ENCODE data around the gene INSM1. TPM values are rescaled to one million over a fixed set of nuclear protein-coding genes. Genes with fewer than 3 reads are reported as not detected.

The INSM1 gene
- total and polyA plus RNA-seq, 2 experiments from 2014 or later, result 1.7 to 2.3 TPM

DNA sequence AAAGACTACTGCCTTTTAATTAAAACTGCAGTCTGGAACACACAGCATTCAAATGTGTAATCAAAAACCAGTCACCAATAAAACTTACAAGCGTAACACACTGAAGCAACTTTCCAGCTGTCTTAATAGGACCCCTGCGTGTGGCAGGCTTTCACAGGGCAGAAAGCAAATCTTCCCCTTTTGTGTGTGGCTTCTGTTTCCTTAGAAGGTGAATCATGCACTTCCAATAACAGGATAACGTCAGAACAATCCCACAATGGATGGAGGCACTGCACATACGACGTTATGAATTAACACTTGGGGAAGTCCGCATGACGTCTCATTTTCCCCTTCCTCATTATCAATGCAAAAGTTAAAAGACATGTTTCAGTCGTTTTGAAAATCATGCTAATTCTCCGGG, 44.8 kb downstream of the INSM1 start:
- Histone ChIP-seq H3K4me3 (no peak overlapping the region), H3K4me1 (ENCODE audit: insufficient read depth) (no peaks in the 10 kb centered on the region), H3K27ac (no peak overlapping the region), H2AFZ (no peak overlapping the region), H3K4me2 (no peak overlapping the region), H4K20me1 (ENCODE audit: insufficient read depth, poor library complexity, severe bottlenecking) (no peaks in the 10 kb centered on the region), H3K79me2 (no peaks in the 10 kb centered on the region), H3K36me3 (replicated peaks; ENCODE audit: insufficient read depth, low read depth) (no peaks in the 10 kb centered on the region), H3K27me3 (no peaks in the 10 kb centered on the region), H3K9me2 (replicated peaks; ENCODE audit: insufficient read depth) (no peaks in the 10 kb centered on the region), H3K9me3 (ENCODE audit: low read depth) (no peaks in the 10 kb centered on the region)
- no peak for DNase-seq (ENCODE audit: low spot score)
- TF ChIP-seq EZH2phosphoT487 (IDR thresholded peaks at IDR 0.05; ENCODE audit: low read depth, severe bottlenecking, unreplicated experiment) (no peak), EZH2 (IDR thresholded peaks at IDR 0.05; ENCODE audit: borderline replicate concordance) (no peak)
- TF ChIP-seq, protein P1, sequence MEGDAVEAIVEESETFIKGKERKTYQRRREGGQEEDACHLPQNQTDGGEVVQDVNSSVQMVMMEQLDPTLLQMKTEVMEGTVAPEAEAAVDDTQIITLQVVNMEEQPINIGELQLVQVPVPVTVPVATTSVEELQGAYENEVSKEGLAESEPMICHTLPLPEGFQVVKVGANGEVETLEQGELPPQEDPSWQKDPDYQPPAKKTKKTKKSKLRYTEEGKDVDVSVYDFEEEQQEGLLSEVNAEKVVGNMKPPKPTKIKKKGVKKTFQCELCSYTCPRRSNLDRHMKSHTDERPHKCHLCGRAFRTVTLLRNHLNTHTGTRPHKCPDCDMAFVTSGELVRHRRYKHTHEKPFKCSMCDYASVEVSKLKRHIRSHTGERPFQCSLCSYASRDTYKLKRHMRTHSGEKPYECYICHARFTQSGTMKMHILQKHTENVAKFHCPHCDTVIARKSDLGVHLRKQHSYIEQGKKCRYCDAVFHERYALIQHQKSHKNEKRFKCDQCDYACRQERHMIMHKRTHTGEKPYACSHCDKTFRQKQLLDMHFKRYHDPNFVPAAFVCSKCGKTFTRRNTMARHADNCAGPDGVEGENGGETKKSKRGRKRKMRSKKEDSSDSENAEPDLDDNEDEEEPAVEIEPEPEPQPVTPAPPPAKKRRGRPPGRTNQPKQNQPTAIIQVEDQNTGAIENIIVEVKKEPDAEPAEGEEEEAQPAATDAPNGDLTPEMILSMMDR (IDR thresholded peaks at IDR 0.05; ENCODE audit: poor library complexity), result no peak
- 81% methylated on average over 9 of the region's 9 CpGs for WGBS (ENCODE audit: low lambda C conversion rate, missing lambda C conversion rate)

DNA sequence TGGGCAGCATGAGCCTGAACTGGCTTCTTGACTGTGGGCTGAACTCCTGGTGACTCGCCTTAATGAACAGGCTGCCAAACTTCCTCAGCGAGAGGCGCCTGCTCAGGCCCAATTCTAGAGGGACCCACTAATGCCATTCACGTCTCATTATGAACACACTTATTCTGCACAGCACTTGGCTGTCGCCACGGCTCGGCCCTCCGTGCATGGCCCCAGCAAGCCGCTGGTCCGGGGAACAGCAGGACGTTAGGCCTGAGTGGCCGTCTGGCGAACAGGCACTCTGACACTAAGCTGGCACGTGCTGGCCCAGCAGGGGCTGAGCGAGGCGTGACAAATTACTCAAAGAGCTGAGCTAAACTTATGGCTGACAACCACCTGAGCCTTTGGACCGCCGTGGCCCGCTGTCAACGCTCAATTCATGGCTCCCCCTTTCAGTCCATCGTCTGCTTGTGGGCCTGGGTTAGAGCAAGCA, 45.9 kb downstream of the INSM1 start:
- TF ChIP-seq, protein P1 (IDR thresholded peaks at IDR 0.05; ENCODE audit: poor library complexity), result no peak
- TF ChIP-seq EZH2 (IDR thresholded peaks at IDR 0.05; ENCODE audit: borderline replicate concordance), result no peak
- H3K36me3 ChIP-seq (replicated peaks; ENCODE audit: insufficient read depth, low read depth), result no peaks in the 10 kb centered on the region
- WGBS (ENCODE audit: low lambda C conversion rate, missing lambda C conversion rate), result 85% methylated on average over 21 of the region's 21 CpGs

DNA sequence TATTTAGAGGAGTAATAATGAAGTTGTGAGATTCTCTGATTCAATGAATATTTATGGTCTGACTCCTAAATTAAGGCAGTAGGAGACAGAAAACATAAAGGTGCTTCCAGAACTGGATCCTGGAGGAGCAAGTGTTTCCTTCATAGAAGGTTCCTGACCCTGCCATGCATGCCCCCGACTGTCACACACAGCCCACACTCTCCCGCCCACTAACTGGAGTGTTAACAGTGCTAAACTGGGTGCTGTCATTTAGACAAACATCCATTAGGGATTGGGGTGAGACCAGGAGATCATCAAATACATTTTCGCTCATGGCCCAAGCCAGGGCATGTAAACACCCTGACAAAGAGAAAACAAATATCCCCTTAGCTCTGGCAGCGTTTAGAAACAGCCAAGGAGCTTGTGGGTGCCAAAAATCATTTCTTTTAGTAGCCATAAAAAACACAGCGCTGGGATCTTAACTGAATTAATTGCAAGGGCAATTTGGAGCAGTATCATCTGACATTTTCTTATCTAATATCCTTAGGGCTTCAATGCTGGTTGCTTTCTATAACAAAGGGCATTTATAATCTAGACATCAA, 46.8 kb downstream of the INSM1 start:
- Histone ChIP-seq H4K20me1 (ENCODE audit: insufficient read depth, poor library complexity, severe bottlenecking) (no peaks in the 10 kb centered on the region), H3K27me3 (no peaks in the 10 kb centered on the region), H2AFZ (no peak overlapping the region), H3K4me1 (ENCODE audit: insufficient read depth) (no peaks in the 10 kb centered on the region), H3K9me3 (ENCODE audit: low read depth) (no peaks in the 10 kb centered on the region), H3K4me2 (no peak overlapping the region), H3K4me3 (no peak overlapping the region), H3K36me3 (replicated peaks; ENCODE audit: insufficient read depth, low read depth) (no peaks in the 10 kb centered on the region), H3K9me2 (replicated peaks; ENCODE audit: insufficient read depth) (no peaks in the 10 kb centered on the region), H3K79me2 (no peaks in the 10 kb centered on the region), H3K27ac (no peak overlapping the region)
- TF ChIP-seq, protein P1 (IDR thresholded peaks at IDR 0.05; ENCODE audit: poor library complexity), result no peak
- no peak for TF ChIP-seq EZH2 (IDR thresholded peaks at IDR 0.05; ENCODE audit: borderline replicate concordance)
- no peak for TF ChIP-seq EZH2phosphoT487 (IDR thresholded peaks at IDR 0.05; ENCODE audit: low read depth, severe bottlenecking, unreplicated experiment)
- no peak for DNase-seq (ENCODE audit: low spot score)
- 80% methylated on average over 5 of the region's 5 CpGs for WGBS (ENCODE audit: low lambda C conversion rate, missing lambda C conversion rate)

More for the DNA sequence above, 45.9 kb downstream of the INSM1 start:
- Histone ChIP-seq H3K4me1 (ENCODE audit: insufficient read depth) (no peaks in the 10 kb centered on the region), H2AFZ (no peak overlapping the region), H3K9me3 (ENCODE audit: low read depth) (no peaks in the 10 kb centered on the region), H3K4me2 (no peak overlapping the region), H3K4me3 (no peak overlapping the region), H3K27ac (no peak overlapping the region), H3K9me2 (replicated peaks; ENCODE audit: insufficient read depth) (no peaks in the 10 kb centered on the region), H4K20me1 (ENCODE audit: insufficient read depth, poor library complexity, severe bottlenecking) (no peaks in the 10 kb centered on the region), H3K27me3 (no peaks in the 10 kb centered on the region), H3K79me2 (no peaks in the 10 kb centered on the region)
- no peak for DNase-seq (ENCODE audit: low spot score)

Data from hepatocyte (in vitro differentiated cells).